OCI-M2 (cell line): ENCODE results near the gene ATP2A2.

Source experiments
- DNase-seq: peaks from one replicate; lab custom pipeline; 2025; ENCODE audit not compliant: unreplicated experiment; lab: John Stamatoyannopoulos, UW

The ATP2A2 gene

GRCh38 chr12:110258466-110258865, 22.6 kb upstream of the ATP2A2 start:
- no peak for DNase-seq

- DNase-seq = no peak
Observed at GRCh38 chr12:110262442-110263388, 18.3 kb upstream of the ATP2A2 start.

GRCh38 chr12:110266381-110266960, 14.6 kb upstream of the ATP2A2 start:
- DNase-seq = no peak

- no peak for DNase-seq
Observed at GRCh38 chr12:110266980-110267620, 13.9 kb upstream of the ATP2A2 start.

- DNase-seq = no peak
Observed at GRCh38 chr12:110269622-110270124, 11.4 kb upstream of the ATP2A2 start.

GRCh38 chr12:110270125-110270962, 10.7 kb upstream of the ATP2A2 start:
- no peak for DNase-seq

- no peak for DNase-seq
Observed at GRCh38 chr12:110271015-110271414, 10.0 kb upstream of the ATP2A2 start.

GRCh38 chr12:110277530-110278254, 3.4 kb upstream of the ATP2A2 start:
- DNase-seq = no peak

GRCh38 chr12:110278255-110278536, 2.9 kb upstream of the ATP2A2 start:
- no peak for DNase-seq

- DNase-seq = no peak
Observed at GRCh38 chr12:110279566-110280375, 1.3 kb upstream of the ATP2A2 start.

- DNase-seq = no peak
Observed at GRCh38 chr12:110280392-110280778, 662 bp upstream of the ATP2A2 start.

GRCh38 chr12:110281549-110282299, 677 bp downstream of the ATP2A2 start:
- DNase-seq = no peak

GRCh38 chr12:110282300-110282860, 1.3 kb downstream of the ATP2A2 start:
- no peak for DNase-seq

GRCh38 chr12:110282956-110283817, 2.1 kb downstream of the ATP2A2 start:
- no peak for DNase-seq

- DNase-seq = no peak
Observed at GRCh38 chr12:110284597-110284996, 3.5 kb downstream of the ATP2A2 start.

GRCh38 chr12:110286623-110287022, 5.6 kb downstream of the ATP2A2 start:
- no peak for DNase-seq

GRCh38 chr12:110287986-110288385, 6.9 kb downstream of the ATP2A2 start:
- no peak for DNase-seq
